GM23338 (cell line): Measurements from ENCODE around the gene FAM53B. TPM values are rescaled to one million over a fixed set of nuclear protein-coding genes. Genes with fewer than 3 reads are reported as not detected.

Experiments used
- ATAC-seq: fragments of 200-7000 bp; cut with Tn5 transposase; 3 replicates; pipeline ENCODE4 v1.9.1; 2020
- DNase-seq: peaks from one replicate; pipeline ENCODE4 v3.0.0-alpha.2; 2015; ENCODE audit warnings: low spot score
- H2AFZ ChIP-seq: fragments of 200-600 bp; sonication (generic); 2 replicates; pipeline ENCODE4 v1.8.0; 2016; ENCODE audit warnings: antibody characterized with exemption, mild to moderate bottlenecking, moderate library complexity
- H3F3A ChIP-seq: fragments of 200-600 bp; sonication (generic); replicated peaks from 2 replicates; pipeline ENCODE4 v1.8.0; 2017; ENCODE audit warnings: antibody characterized with exemption, mixed run types, low read depth
- H3K27ac ChIP-seq: fragments of 200-600 bp; sonication (generic); 2 replicates; pipeline ENCODE4 v1.6.1; 2016; ENCODE audit warnings: low read depth
- H3K27me3 ChIP-seq: fragments of 200-600 bp; sonication (generic); 2 replicates; pipeline ENCODE4 v1.8.0; 2016; ENCODE audit warnings: mild to moderate bottlenecking, mixed run types, moderate library complexity; ENCODE audit not compliant: insufficient read depth
- H3K36me3 ChIP-seq: fragments of 200-600 bp; sonication (generic); 2 replicates; pipeline ENCODE4 v1.8.0; 2016; ENCODE audit warnings: mild to moderate bottlenecking; ENCODE audit not compliant: insufficient read depth
- H3K4me1 ChIP-seq: fragments of 200-600 bp; sonication (generic); 2 replicates; pipeline ENCODE4 v1.8.0; 2016; ENCODE audit warnings: mild to moderate bottlenecking, moderate library complexity; ENCODE audit not compliant: insufficient read depth
- H3K4me2 ChIP-seq: fragments of 200-600 bp; sonication (generic); 2 replicates; pipeline ENCODE4 v1.7.1; 2017; ENCODE audit warnings: mixed run types
- H3K4me3 ChIP-seq: fragments of 200-600 bp; sonication (generic); 2 replicates; pipeline ENCODE4 v1.6.1; 2016; ENCODE audit warnings: mixed run types
- H3K79me2 ChIP-seq: fragments of 200-600 bp; sonication (generic); replicated peaks from 2 replicates; pipeline ENCODE4 v1.8.0; 2017; ENCODE audit warnings: mild to moderate bottlenecking; ENCODE audit not compliant: insufficient read depth
- H3K9me2 ChIP-seq: fragments of 200-600 bp; sonication (generic); 2 replicates; pipeline ENCODE4 v1.8.0; 2017; ENCODE audit not compliant: insufficient read depth
- H4K20me1 ChIP-seq: fragments of 200-600 bp; sonication (generic); replicated peaks from 2 replicates; pipeline ENCODE4 v1.8.0; 2017; ENCODE audit warnings: mild to moderate bottlenecking; ENCODE audit not compliant: insufficient read depth
- H3K27ac Mint-ChIP-seq: 2 replicates; pipeline ENCODE4 v1.8.0; 2020; ENCODE audit warnings: inconsistent platforms, mild to moderate bottlenecking, moderate library complexity, mixed read lengths
- H3K27me3 Mint-ChIP-seq: 3 replicates; pipeline ENCODE4 v1.8.0; 2022; ENCODE audit warnings: low read depth, mild to moderate bottlenecking, moderate library complexity, mixed read lengths, inconsistent platforms; ENCODE audit not compliant: insufficient read depth, poor library complexity
- H3K36me3 Mint-ChIP-seq: 3 replicates; pipeline ENCODE4 v1.8.0; 2021; ENCODE audit warnings: low read depth, mild to moderate bottlenecking, inconsistent platforms, moderate library complexity, mixed read lengths
- H3K4me1 Mint-ChIP-seq: 3 replicates; pipeline ENCODE4 v1.8.0; 2020; ENCODE audit warnings: mild to moderate bottlenecking, inconsistent platforms, mixed read lengths
- H3K4me3 Mint-ChIP-seq: 3 replicates; pipeline ENCODE4 v1.8.0; 2021; ENCODE audit warnings: moderate library complexity, mild to moderate bottlenecking, inconsistent platforms, mixed read lengths
- H3K9me3 Mint-ChIP-seq: 3 replicates; pipeline ENCODE4 v1.8.0; 2020; ENCODE audit warnings: moderate library complexity, mild to moderate bottlenecking, inconsistent platforms, mixed read lengths
- EZH2 ChIP-seq: fragments of 200-600 bp; sonication (generic); IDR thresholded peaks from one replicate; pipeline ENCODE4 v1.8.0; 2017; ENCODE audit warnings: antibody characterized with exemption, mild to moderate bottlenecking, low read depth; ENCODE audit not compliant: unreplicated experiment
- JUNB ChIP-seq: IDR thresholded peaks from one replicate; pipeline ENCODE4 v1.6.1; 2016; ENCODE audit warnings: antibody characterized with exemption; ENCODE audit not compliant: unreplicated experiment
- NANOG ChIP-seq: IDR thresholded peaks from 2 replicates; pipeline ENCODE4 v1.6.1; 2016; ENCODE audit warnings: antibody characterized with exemption, borderline replicate concordance
- POLR2AphosphoS5 ChIP-seq: IDR thresholded peaks from 2 replicates; pipeline ENCODE4 v1.6.1; 2016; ENCODE audit warnings: antibody characterized with exemption, low read depth
- STAT1 ChIP-seq: IDR thresholded peaks from one replicate; pipeline ENCODE4 v1.6.1; 2016; ENCODE audit warnings: antibody characterized with exemption; ENCODE audit not compliant: unreplicated experiment
- ZNF462 ChIP-seq: fragments of 250-450 bp; sonication (Bioruptor Pico); IDR thresholded peaks from 2 replicates; pipeline ENCODE4 v1.5.0; 2020; ENCODE audit warnings: mild to moderate bottlenecking, moderate library complexity
- polyA plus RNA-seq: library from polyadenylated mRNA; unstranded; fragments of >200 nt; fragmentation: Nextera tagmentation; extraction: Ambion mirVana; gene quantifications from 2 replicates; pipeline ENCODE4 v1.2.1, GENCODE V29; 2016
- total RNA-seq: library from RNA; depleted of rRNA; stranded (reverse); fragments of >200 nt; shearing (Covaris generic); gene quantifications from 2 replicates; pipeline ENCODE4 v1.2.3, GENCODE V29; 2014
- TF ChIP-seq, protein P1 (sequence below), 2 experiments: fragments of 200-600 bp in 1 of 2; sonication (generic) in 1 of 2; conservative IDR thresholded peaks; 2 replicates each; pipeline versions ENCODE4 v1.5.1 to v1.6.1; 2016 to 2017; ENCODE audit warnings: antibody characterized with exemption in 2 of 2, low read depth in 2 of 2, mild to moderate bottlenecking in 2 of 2, moderate library complexity in 1 of 2
- TF ChIP-seq, protein P2 (sequence below): IDR thresholded peaks from one replicate; pipeline ENCODE4 v1.6.1; 2018; ENCODE audit warnings: antibody characterized with exemption; ENCODE audit not compliant: unreplicated experiment

The FAM53B gene
- total and polyA plus RNA-seq, 2 experiments from 2014 or later: 3.0 to 20.3 TPM

GRCh38 chr10:124723826-124724225, 20.4 kb downstream of the FAM53B start:
- Histone ChIP-seq H3F3A (no peaks in the 10 kb centered on the region; the same call in 1 of the 2 replicates), H3K27ac (no peak overlapping the region), H3K4me1 (peaks cover 7% of the 10 kb centered on the region), H4K20me1 (no peaks in the 10 kb centered on the region), H3K4me2 (no peak overlapping the region), H2AFZ (no peak overlapping the region), H3K27me3 (no peaks in the 10 kb centered on the region), H3K79me2 (peaks cover 9% of the 10 kb centered on the region), H3K9me2 (no peaks in the 10 kb centered on the region), H3K36me3 (no peaks in the 10 kb centered on the region), H3K4me3 (no peak overlapping the region)
- Mint-ChIP-seq H3K4me3 (no peak overlapping the region), H3K9me3 (no peaks in the 10 kb centered on the region), H3K36me3 (no peaks in the 10 kb centered on the region), H3K27ac (no peak overlapping the region), H3K27me3 (peaks cover 1% of the 10 kb centered on the region), H3K4me1 (peaks cover 36% of the 10 kb centered on the region)
- TF ChIP-seq, protein P1, sequence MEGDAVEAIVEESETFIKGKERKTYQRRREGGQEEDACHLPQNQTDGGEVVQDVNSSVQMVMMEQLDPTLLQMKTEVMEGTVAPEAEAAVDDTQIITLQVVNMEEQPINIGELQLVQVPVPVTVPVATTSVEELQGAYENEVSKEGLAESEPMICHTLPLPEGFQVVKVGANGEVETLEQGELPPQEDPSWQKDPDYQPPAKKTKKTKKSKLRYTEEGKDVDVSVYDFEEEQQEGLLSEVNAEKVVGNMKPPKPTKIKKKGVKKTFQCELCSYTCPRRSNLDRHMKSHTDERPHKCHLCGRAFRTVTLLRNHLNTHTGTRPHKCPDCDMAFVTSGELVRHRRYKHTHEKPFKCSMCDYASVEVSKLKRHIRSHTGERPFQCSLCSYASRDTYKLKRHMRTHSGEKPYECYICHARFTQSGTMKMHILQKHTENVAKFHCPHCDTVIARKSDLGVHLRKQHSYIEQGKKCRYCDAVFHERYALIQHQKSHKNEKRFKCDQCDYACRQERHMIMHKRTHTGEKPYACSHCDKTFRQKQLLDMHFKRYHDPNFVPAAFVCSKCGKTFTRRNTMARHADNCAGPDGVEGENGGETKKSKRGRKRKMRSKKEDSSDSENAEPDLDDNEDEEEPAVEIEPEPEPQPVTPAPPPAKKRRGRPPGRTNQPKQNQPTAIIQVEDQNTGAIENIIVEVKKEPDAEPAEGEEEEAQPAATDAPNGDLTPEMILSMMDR (conservative IDR thresholded peaks at IDR 0.05; ENCODE audit: low read depth in 2 of 2): no peak
- TF ChIP-seq STAT1 (no peak), POLR2AphosphoS5 (no peak), EZH2 (no peak), NANOG (no peak)
- DNase-seq (no peak), ATAC-seq (no peak)

DNA sequence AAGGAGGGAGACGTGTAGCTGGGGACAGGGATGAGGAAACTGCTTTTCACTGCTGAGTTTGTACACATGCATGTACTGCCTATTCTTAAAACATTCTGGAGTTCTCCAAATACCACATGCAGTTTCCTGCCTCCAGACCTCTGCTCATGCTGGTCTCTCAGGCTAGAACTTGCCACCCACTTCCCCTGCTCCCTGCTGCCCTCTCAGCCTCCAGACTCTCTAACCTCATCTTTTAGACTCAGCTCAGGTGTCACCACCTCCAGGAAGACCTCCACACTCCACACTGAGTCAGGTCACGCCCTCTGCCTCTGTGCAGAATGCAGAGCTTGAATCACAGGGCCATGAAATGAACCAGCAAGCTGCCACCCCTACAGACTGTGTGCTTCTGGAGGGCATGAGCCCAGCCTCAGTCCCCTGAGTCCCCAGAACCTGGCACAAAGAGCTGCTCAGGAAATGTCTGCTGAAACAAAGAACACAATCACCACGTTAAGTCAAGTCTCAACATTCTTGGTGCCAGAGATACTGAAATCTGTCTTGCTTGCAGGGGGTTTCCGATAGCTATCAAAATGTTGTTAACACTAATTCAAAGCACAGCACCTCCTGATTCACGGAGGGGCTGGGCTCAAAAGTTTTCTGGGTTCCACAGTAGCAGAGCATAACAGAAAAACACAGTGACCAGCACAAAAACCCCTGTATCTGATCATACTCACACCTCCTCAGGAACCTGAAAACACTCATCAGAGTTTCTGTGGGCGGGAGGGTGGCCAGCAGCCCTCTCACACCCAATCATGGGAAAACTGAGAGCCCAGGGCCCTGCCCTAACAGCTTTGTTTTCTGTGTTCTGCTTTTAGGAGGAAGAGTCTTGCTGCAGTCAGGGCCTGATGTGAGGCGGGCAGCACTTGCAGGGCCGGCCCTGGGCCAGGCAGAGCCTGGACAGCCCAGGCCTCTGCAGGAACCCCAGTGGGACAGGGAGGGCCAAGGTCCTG, 21.1 kb downstream of the FAM53B start:
- no peak overlapping the region; the same call in 1 of the 2 replicates for H3K27ac Mint-ChIP-seq
- peaks cover 36% of the 10 kb centered on the region for H3K4me1 Mint-ChIP-seq
- no peak overlapping the region for H3K4me2 ChIP-seq
- ATAC-seq: no peak
- no peaks in the 10 kb centered on the region for H3K36me3 ChIP-seq
- peaks cover 1% of the 10 kb centered on the region for H3K27me3 Mint-ChIP-seq
- H3K9me2 ChIP-seq: no peaks in the 10 kb centered on the region
- TF ChIP-seq JUNB (no peak), STAT1 (no peak), ZNF462 (CRISPR knock-in tag) (no peak), POLR2AphosphoS5 (no peak)
- TF ChIP-seq, protein P2, sequence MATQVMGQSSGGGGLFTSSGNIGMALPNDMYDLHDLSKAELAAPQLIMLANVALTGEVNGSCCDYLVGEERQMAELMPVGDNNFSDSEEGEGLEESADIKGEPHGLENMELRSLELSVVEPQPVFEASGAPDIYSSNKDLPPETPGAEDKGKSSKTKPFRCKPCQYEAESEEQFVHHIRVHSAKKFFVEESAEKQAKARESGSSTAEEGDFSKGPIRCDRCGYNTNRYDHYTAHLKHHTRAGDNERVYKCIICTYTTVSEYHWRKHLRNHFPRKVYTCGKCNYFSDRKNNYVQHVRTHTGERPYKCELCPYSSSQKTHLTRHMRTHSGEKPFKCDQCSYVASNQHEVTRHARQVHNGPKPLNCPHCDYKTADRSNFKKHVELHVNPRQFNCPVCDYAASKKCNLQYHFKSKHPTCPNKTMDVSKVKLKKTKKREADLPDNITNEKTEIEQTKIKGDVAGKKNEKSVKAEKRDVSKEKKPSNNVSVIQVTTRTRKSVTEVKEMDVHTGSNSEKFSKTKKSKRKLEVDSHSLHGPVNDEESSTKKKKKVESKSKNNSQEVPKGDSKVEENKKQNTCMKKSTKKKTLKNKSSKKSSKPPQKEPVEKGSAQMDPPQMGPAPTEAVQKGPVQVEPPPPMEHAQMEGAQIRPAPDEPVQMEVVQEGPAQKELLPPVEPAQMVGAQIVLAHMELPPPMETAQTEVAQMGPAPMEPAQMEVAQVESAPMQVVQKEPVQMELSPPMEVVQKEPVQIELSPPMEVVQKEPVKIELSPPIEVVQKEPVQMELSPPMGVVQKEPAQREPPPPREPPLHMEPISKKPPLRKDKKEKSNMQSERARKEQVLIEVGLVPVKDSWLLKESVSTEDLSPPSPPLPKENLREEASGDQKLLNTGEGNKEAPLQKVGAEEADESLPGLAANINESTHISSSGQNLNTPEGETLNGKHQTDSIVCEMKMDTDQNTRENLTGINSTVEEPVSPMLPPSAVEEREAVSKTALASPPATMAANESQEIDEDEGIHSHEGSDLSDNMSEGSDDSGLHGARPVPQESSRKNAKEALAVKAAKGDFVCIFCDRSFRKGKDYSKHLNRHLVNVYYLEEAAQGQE: no peak
- peaks cover 10% of the 10 kb centered on the region for H3K4me1 ChIP-seq
- no peak overlapping the region for H2AFZ ChIP-seq
- no peaks in the 10 kb centered on the region for H3K27me3 ChIP-seq
- H3K9me3 Mint-ChIP-seq: no peaks in the 10 kb centered on the region
- H3K27ac ChIP-seq: peak overlapping the region; percentile 24; the same call in 1 of the 2 replicates
- no peaks in the 10 kb centered on the region; the same call in 1 of the 2 replicates for H3F3A ChIP-seq
- no peaks in the 10 kb centered on the region for H3K36me3 Mint-ChIP-seq
- no peaks in the 10 kb centered on the region for H4K20me1 ChIP-seq
- DNase-seq: no peak
- H3K4me3 ChIP-seq: no peak overlapping the region
- H3K4me3 Mint-ChIP-seq: no peak overlapping the region
- peaks cover 15% of the 10 kb centered on the region for H3K79me2 ChIP-seq
